HCT116 (cell line): Measurements from ENCODE around the gene MAVS. TPM values are rescaled to one million over a fixed set of nuclear protein-coding genes. Genes with fewer than 3 reads are reported as not detected.

ENCODE experiments used
- ATAC-seq: fragments of 200-7000 bp; cut with Tn5 transposase; 2 replicates; pipeline ENCODE4 v1.9.1; 2020; ENCODE audit warnings: mild to moderate bottlenecking, moderate library complexity
- BruUV-seq: library from RNA; stranded (reverse); fragments of 400-500 nt; replicated peaks from 2 replicates; lab custom pipeline; 2021; lab: Mats Ljungman, UMichigan
- CTCF ChIA-PET: fragments of 300-600 bp; sonication (Branson Sonifier 250); formaldehyde crosslinking; loops from one replicate; lab custom pipeline; 2021; ENCODE audit warnings: antibody characterized with exemption; lab: Charles Lee
- POLR2A ChIA-PET: fragments of 300-600, 350-600 bp; sonication (Branson Sonifier 250); formaldehyde crosslinking; loops from one replicate; lab custom pipeline; 2021; ENCODE audit warnings: antibody characterized with exemption; lab: Charles Lee
- RAD21 ChIA-PET, 2 experiments: fragments of 300-600 bp; sonication (Branson Sonifier 250); formaldehyde crosslinking; loops; one replicate each; lab custom pipeline; 2023; ENCODE audit warnings: low total read pairs in 2 of 2; ENCODE audit not compliant: uncharacterized antibody in 2 of 2, unreplicated experiment in 2 of 2, low non-redundant PET in 1 of 2; lab: Charles Lee
- DNase-seq: peaks from one replicate; pipeline ENCODE4 v3.0.0-alpha.2; 2010; ENCODE audit warnings: low read depth, low spot score
- H2AFZ ChIP-seq: fragments of 200-600 bp; shearing (Covaris generic), sonication (generic); 2 replicates; pipeline ENCODE4 v1.6.1; 2017; ENCODE audit warnings: low read depth, mixed run types, mixed read lengths, antibody characterized with exemption, low read length; ENCODE audit not compliant: poor library complexity, severe bottlenecking
- H3K27ac ChIP-seq: 2 replicates; pipeline ENCODE4 v1.5.1; 2012; ENCODE audit warnings: low read depth, low read length
- H3K27me3 ChIP-seq: fragments of 200-600 bp; sonication (generic); 2 replicates; pipeline ENCODE4 v1.6.1; 2016; ENCODE audit warnings: mixed run types, low read length, mixed read lengths; ENCODE audit not compliant: insufficient read depth
- H3K36me3 ChIP-seq, 2 experiments: fragments of 200-500 bp in 1 of 2; fragments of 200-600 bp in 1 of 2; sonication (Bioruptor generic) in 1 of 2; sonication (generic) in 1 of 2; 2 replicates each; pipeline versions ENCODE4 v1.5.1 to v1.6.1; 2014 to 2016; ENCODE audit warnings: low read length in 2 of 2, inconsistent platforms in 1 of 2, mixed read lengths in 1 of 2, mixed run types in 1 of 2; ENCODE audit not compliant: insufficient read depth in 2 of 2, control insufficient read depth in 1 of 2
- H3K4me1 ChIP-seq, 2 experiments: fragments of 200-600 bp in 1 of 2; sonication (generic) in 1 of 2; 2 replicates each; pipeline versions ENCODE4 v1.5.1 to v1.6.1; 2012 to 2017; ENCODE audit warnings: low read length in 2 of 2, inconsistent platforms in 1 of 2, mild to moderate bottlenecking in 1 of 2, mixed read lengths in 1 of 2, mixed run types in 1 of 2, moderate library complexity in 1 of 2; ENCODE audit not compliant: insufficient read depth in 2 of 2, control insufficient read depth in 1 of 2
- H3K4me2 ChIP-seq: fragments of 200-600 bp; sonication (generic); 2 replicates; pipeline ENCODE4 v1.6.1; 2017; ENCODE audit warnings: mixed run types, low read length, mixed read lengths
- H3K4me3 ChIP-seq, 2 experiments: fragments of 200-600 bp in 1 of 2; sonication (generic) in 1 of 2; replicated peaks in 1 of 2; 2 replicates each; pipeline ENCODE4 v1.5.1; 2011 to 2016; ENCODE audit warnings: low read length in 2 of 2, control low read depth in 1 of 2, low read depth in 1 of 2, mild to moderate bottlenecking in 1 of 2, mixed read lengths in 1 of 2, mixed run types in 1 of 2
- H3K79me2 ChIP-seq: fragments of 200-600 bp; sonication (generic); 2 replicates; pipeline ENCODE4 v1.6.1; 2017; ENCODE audit warnings: mild to moderate bottlenecking, mixed run types, low read length, moderate library complexity, mixed read lengths; ENCODE audit not compliant: insufficient read depth
- H3K9ac ChIP-seq: fragments of 200-600 bp; sonication (generic); 2 replicates; pipeline ENCODE4 v1.6.1; 2016; ENCODE audit warnings: low read length, mixed read lengths
- H3K9me2 ChIP-seq: fragments of 200-600 bp; sonication (generic), shearing (Covaris generic); 2 replicates; pipeline ENCODE4 v1.6.1; 2017; ENCODE audit warnings: mixed run types, mild to moderate bottlenecking, moderate library complexity; ENCODE audit not compliant: insufficient read depth
- H3K9me3 ChIP-seq, 2 experiments: fragments of 200-500 bp in 1 of 2; fragments of 200-600 bp in 1 of 2; sonication (Bioruptor generic) in 1 of 2; sonication (generic) in 1 of 2; 2 replicates each; pipeline ENCODE4 v1.6.1; 2014 to 2017; ENCODE audit warnings: low read length in 2 of 2, mixed read lengths in 2 of 2, inconsistent platforms in 1 of 2, low read depth in 1 of 2, mild to moderate bottlenecking in 1 of 2, mixed run types in 1 of 2, moderate library complexity in 1 of 2; ENCODE audit not compliant: control insufficient read depth in 1 of 2, insufficient read depth in 1 of 2
- H4K20me1 ChIP-seq: fragments of 200-600 bp; sonication (generic), shearing (Covaris generic); 2 replicates; pipeline ENCODE4 v1.6.1; 2017; ENCODE audit warnings: mixed run types, mild to moderate bottlenecking, moderate library complexity; ENCODE audit not compliant: insufficient read depth
- ATF3 ChIP-seq: IDR thresholded peaks from 2 replicates; pipeline ENCODE4 v1.6.1; 2012
- CBX3 ChIP-seq: IDR thresholded peaks from 2 replicates; pipeline ENCODE4 v1.6.1; 2012; ENCODE audit warnings: low read depth
- CEBPB ChIP-seq: IDR thresholded peaks from 2 replicates; pipeline ENCODE4 v1.6.1; 2012; ENCODE audit warnings: low read depth
- CTCF ChIP-seq, 3 experiments: fragments of 200-600 bp in 1 of 3; sonication (generic) in 1 of 3; IDR thresholded peaks in 2 of 3; conservative IDR thresholded peaks in 1 of 3; 2 replicates each; pipeline ENCODE4 v1.5.1; 2012 to 2017; ENCODE audit warnings: low read depth in 2 of 3, low read length in 2 of 3, antibody characterized with exemption in 1 of 3, borderline replicate concordance in 1 of 3, control low read depth in 1 of 3, mild to moderate bottlenecking in 1 of 3, mixed read lengths in 1 of 3, mixed run types in 1 of 3, moderate library complexity in 1 of 3; ENCODE audit not compliant: insufficient read depth in 1 of 3
- EGR1 ChIP-seq: IDR thresholded peaks from 2 replicates; pipeline ENCODE4 v1.6.1; 2012; ENCODE audit warnings: low read depth
- ELF1 ChIP-seq: IDR thresholded peaks from 2 replicates; pipeline ENCODE4 v1.6.1; 2012; ENCODE audit warnings: low read depth, borderline replicate concordance
- EZH2 ChIP-seq: fragments of 200-600 bp; sonication (generic); IDR thresholded peaks from 2 replicates; pipeline ENCODE4 v1.6.1; 2017; ENCODE audit warnings: antibody characterized with exemption, mixed run types
- EZH2phosphoT487 ChIP-seq: fragments of 200-600 bp; IDR thresholded peaks from 2 replicates; pipeline ENCODE4 v1.6.1; 2018; ENCODE audit warnings: antibody characterized with exemption, borderline replicate concordance
- FOSL1 ChIP-seq: IDR thresholded peaks from 2 replicates; pipeline ENCODE4 v1.6.1; 2012; ENCODE audit warnings: low read depth
- JUND ChIP-seq: IDR thresholded peaks from 2 replicates; pipeline ENCODE4 v1.6.1; 2012
- MAX ChIP-seq: IDR thresholded peaks from 2 replicates; pipeline ENCODE4 v1.6.1; 2012
- POLR2A ChIP-seq: IDR thresholded peaks from 2 replicates; pipeline ENCODE4 v1.7.0; 2011; ENCODE audit warnings: borderline replicate concordance; ENCODE audit not compliant: insufficient read depth, insufficient read length; ENCODE audit errors: extremely low read depth
- POLR2AphosphoS5 ChIP-seq: IDR thresholded peaks from 2 replicates; pipeline ENCODE4 v1.6.1; 2011; ENCODE audit warnings: mild to moderate bottlenecking, low read depth, low read length, moderate library complexity
- RAD21 ChIP-seq: IDR thresholded peaks from 2 replicates; pipeline ENCODE4 v1.6.1; 2012; ENCODE audit warnings: low read depth, mild to moderate bottlenecking
- SIN3A ChIP-seq: IDR thresholded peaks from 2 replicates; pipeline ENCODE4 v1.6.1; 2012; ENCODE audit warnings: low read depth
- SP1 ChIP-seq: IDR thresholded peaks from 2 replicates; pipeline ENCODE4 v1.6.1; 2012; ENCODE audit warnings: low read depth
- SRF ChIP-seq: IDR thresholded peaks from 2 replicates; pipeline ENCODE4 v1.6.1; 2012; ENCODE audit warnings: low read depth
- TCF7L2 ChIP-seq: IDR thresholded peaks from 2 replicates; pipeline ENCODE4 v1.7.0; 2011; ENCODE audit warnings: borderline replicate concordance, inconsistent platforms; ENCODE audit not compliant: insufficient read depth, insufficient read length; ENCODE audit errors: extremely low read depth
- YY1 ChIP-seq: IDR thresholded peaks from 2 replicates; pipeline ENCODE4 v1.6.1; 2011; ENCODE audit warnings: low read length, low read depth, moderate library complexity, mild to moderate bottlenecking; ENCODE audit not compliant: insufficient replicate concordance; ENCODE audit errors: extremely low read depth
- ZBTB33 ChIP-seq: IDR thresholded peaks from 2 replicates; pipeline ENCODE4 v1.6.1; 2011; ENCODE audit warnings: mild to moderate bottlenecking, low read length, moderate library complexity; ENCODE audit not compliant: insufficient replicate concordance; ENCODE audit errors: extremely low read depth
- ZFX ChIP-seq: fragments of 450-650 bp; IDR thresholded peaks from 2 replicates; pipeline ENCODE4 v1.6.1; 2017
- ZNF274 ChIP-seq: fragments of 200-500 bp; sonication (Bioruptor generic); IDR thresholded peaks from 2 replicates; pipeline ENCODE4 v1.6.1; 2014; ENCODE audit warnings: mild to moderate bottlenecking, low read depth, low read length, inconsistent platforms
- intact Hi-C: fragments of 100-400 bp; cut with micrococcal nuclease; formaldehyde crosslinking; loops from 2 replicates; pipeline ENCODE4 v1.10.0; 2022
- total RNA-seq: library from RNA; stranded (reverse); gene quantifications from one replicate; pipeline ENCODE4 v1.2.1, GENCODE V29; 2021; ENCODE audit not compliant: unreplicated experiment

The MAVS gene
- total RNA-seq, 1 experiment from 2014 or later: 60.1 TPM

- H3K9ac ChIP-seq: peak overlapping the region; percentile 76
- no peak overlapping the region for H2AFZ ChIP-seq
- no peaks in the 10 kb centered on the region for H3K27me3 ChIP-seq
- peak overlapping the region; percentile 27 to 53 for H3K4me3 ChIP-seq
- peaks cover 7% of the 10 kb centered on the region for H3K79me2 ChIP-seq
- no peaks in the 10 kb centered on the region for H3K9me3 ChIP-seq
- no peaks in the 10 kb centered on the region for H4K20me1 ChIP-seq
- peaks cover 65 to 82% of the 10 kb centered on the region in 2 experiments for H3K4me1 ChIP-seq
- DNase-seq (peak; percentile 93), ATAC-seq (peak; percentile 66)
- H3K4me2 ChIP-seq: peak overlapping the region; percentile 82
- RAD21 ChIA-PET: interaction anchor here in 1 of 2 experiments (0.6 kb wide), 1 partner anchor 15 kb away, joined by 3 read pairs; the partner anchor contains the start of gene CDC25B
- CTCF ChIA-PET: interaction anchor here (2.7 kb wide), 1 partner anchor 9 kb away, joined by 16 read pairs; the partner anchor contains the start of gene AP5S1
- intact Hi-C loops: no loop called here
- H3K36me3 ChIP-seq: no peaks in the 10 kb centered on the region
- BruUV-seq: no TSS peak
- peak overlapping the region; percentile 99 for H3K27ac ChIP-seq
- POLR2A ChIA-PET: interaction anchor here (1.0 to 3.3 kb wide), 2 partner anchors 11 to 16 kb away, joined by 4 to 14 read pairs; partner anchors contain the start of gene CDC25B
- H3K9me2 ChIP-seq: no peaks in the 10 kb centered on the region
- TF ChIP-seq YY1 (peak; percentile 68), ZNF274 (no peak), ELF1 (no peak), EZH2phosphoT487 (no peak), RAD21 (no peak), CTCF (IDR thresholded peaks at IDR 0.05 in 2 of 3, conservative IDR thresholded peaks at IDR 0.05 in 1 of 3; ENCODE audit: borderline replicate concordance in 1 of 3, insufficient read depth in 1 of 3, low read depth in 2 of 3, low read length in 2 of 3) (no peak), FOSL1 (no peak), TCF7L2 (peak; percentile 96), SIN3A (no peak), POLR2A (no peak), SRF (no peak), ATF3 (no peak), POLR2AphosphoS5 (peak; percentile 92; the same call in 1 of the 2 replicates), ZFX (no peak), JUND (no peak), EZH2 (no peak), ZBTB33 (peak; percentile 68), MAX (no peak), CBX3 (no peak), SP1 (no peak), CEBPB (no peak), EGR1 (no peak)
These were observed 35.0 kb upstream of the MAVS start for GRCh38 chr20:3811467-3812258.
